ENCODE results near the gene ASMTL. TPM values are rescaled to one million over a fixed set of nuclear protein-coding genes. Genes with fewer than 3 reads are reported as not detected.
"Not testable (repeated sequence)": the region's sequence is repeated elsewhere in the genome, so short reads cannot be mapped to it uniquely, and the experiment has no call there.

The ASMTL gene
- total and polyA plus RNA-seq, 4 donors: 26.7 to 56.1 (median 31.8) TPM

GRCh38 chrX:1485033-1485432 lies 32.3 kb upstream of the ASMTL start:
- Histone ChIP-seq H3K4me1 (ENCODE audit: control insufficient read depth in 1 of 2, insufficient read depth in 2 of 2, low read length in 2 of 2) (no peaks in the 10 kb centered on the region), H3K27me3 (ENCODE audit: control insufficient read depth in 1 of 2, insufficient read depth in 2 of 2, low read length in 1 of 2) (no peaks in the 10 kb centered on the region), H3K27ac (ENCODE audit: low read depth in 1 of 2, low read length in 2 of 2) (no peak overlapping the region), H3K4me3 (ENCODE audit: low read length in 2 of 2) (no peak overlapping the region), H3K9me3 (ENCODE audit: control insufficient read depth, low read length) (peaks cover 4% of the 10 kb centered on the region), H3K36me3 (ENCODE audit: control insufficient read depth in 1 of 2, insufficient read depth in 2 of 2, low read length in 1 of 2) (no peaks in the 10 kb centered on the region)
- WGBS, 2 donors: 90% methylated on average over 9 of the region's 9 CpGs
- DNase-seq (peak in 1 of 2 donors; percentile 24), ATAC-seq (ENCODE audit: low FRiP score) (no peak)
- intact Hi-C loops (cut with DNase I): no loop called here

DNA sequence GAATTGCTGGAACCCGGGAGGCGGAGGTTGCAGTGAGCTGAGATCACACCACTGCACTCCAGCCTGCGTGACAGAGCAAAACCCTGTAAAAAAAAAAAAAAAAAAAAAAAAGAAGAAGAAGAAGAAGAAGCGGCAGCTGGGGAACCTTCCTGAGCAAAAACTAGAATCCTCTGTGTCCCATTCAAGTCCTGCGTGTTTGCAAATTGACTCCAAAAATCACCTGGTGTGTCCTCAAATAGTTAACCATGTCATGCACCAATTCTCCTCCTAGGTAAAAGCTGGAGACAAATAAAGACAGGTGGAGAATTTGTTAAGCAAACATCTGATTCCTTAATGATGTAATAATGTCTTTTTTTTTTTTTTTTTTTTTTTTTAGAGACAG lies 31.9 kb upstream of the ASMTL start:
- intact Hi-C loops (cut with DNase I): no loop called here
- Histone ChIP-seq H3K27me3 (ENCODE audit: control insufficient read depth in 1 of 2, insufficient read depth in 2 of 2, low read length in 1 of 2) (no peaks in the 10 kb centered on the region), H3K4me3 (ENCODE audit: low read length in 2 of 2) (no peak overlapping the region), H3K27ac (ENCODE audit: low read depth in 1 of 2, low read length in 2 of 2) (no peak overlapping the region), H3K4me1 (ENCODE audit: control insufficient read depth in 1 of 2, insufficient read depth in 2 of 2, low read length in 2 of 2) (no peaks in the 10 kb centered on the region), H3K36me3 (ENCODE audit: control insufficient read depth in 1 of 2, insufficient read depth in 2 of 2, low read length in 1 of 2) (no peaks in the 10 kb centered on the region), H3K9me3 (ENCODE audit: control insufficient read depth, low read length) (peaks cover 4% of the 10 kb centered on the region)
- 80 to 83% methylated on average over 5 of the region's 5 CpGs for WGBS, 2 donors
- ATAC-seq (ENCODE audit: low FRiP score) (no peak), DNase-seq (no peak)

DNA sequence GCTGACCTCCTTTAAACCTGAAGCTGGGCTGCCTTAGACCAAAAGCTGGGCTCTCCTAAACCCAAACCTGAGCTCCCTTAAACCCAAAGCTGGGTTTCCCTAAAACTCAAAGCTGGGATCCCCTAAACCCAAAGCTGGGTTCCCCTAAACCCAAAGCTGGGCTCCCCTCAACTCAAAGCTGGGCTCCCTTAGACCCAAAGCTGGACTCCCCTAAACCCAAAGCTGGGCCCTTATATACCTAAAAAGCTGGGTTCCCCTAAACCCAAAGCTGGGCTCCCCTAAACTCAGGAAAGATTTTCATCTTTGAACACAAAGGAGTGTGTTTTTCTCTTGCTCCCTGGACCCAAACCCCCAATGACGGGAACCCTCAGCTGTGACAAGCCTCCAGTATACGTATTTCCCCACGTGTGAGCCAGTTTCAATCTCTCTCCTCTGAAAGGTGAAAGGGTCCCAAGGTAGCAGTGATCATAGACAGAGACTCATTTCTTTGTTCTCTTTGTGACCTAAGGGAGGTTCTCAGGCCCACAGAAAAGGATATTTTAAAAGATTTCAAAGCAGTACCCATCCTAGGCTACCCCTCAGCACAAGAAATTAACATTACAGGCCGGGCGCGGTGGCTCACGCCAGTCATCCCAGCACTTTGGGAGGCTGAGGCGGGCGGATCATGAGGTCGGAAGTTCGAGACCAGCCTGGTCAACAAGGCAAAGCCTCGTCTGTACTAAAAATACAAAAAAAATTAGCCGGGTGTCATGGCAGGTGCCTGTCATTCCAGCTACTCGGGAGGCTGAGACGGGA lies 31.3 kb upstream of the ASMTL start:
- H3K27me3 ChIP-seq (ENCODE audit: control insufficient read depth in 1 of 2, insufficient read depth in 2 of 2, low read length in 1 of 2): no peaks in the 10 kb centered on the region
- H3K4me1 ChIP-seq (ENCODE audit: control insufficient read depth in 1 of 2, insufficient read depth in 2 of 2, low read length in 2 of 2): no peaks in the 10 kb centered on the region
- peaks cover 4% of the 10 kb centered on the region for H3K9me3 ChIP-seq (ENCODE audit: control insufficient read depth, low read length)
- no peak overlapping the region for H3K4me3 ChIP-seq (ENCODE audit: low read length in 2 of 2)
- ATAC-seq (ENCODE audit: low FRiP score): no peak
- H3K36me3 ChIP-seq (ENCODE audit: control insufficient read depth in 1 of 2, insufficient read depth in 2 of 2, low read length in 1 of 2): no peaks in the 10 kb centered on the region
- intact Hi-C loops (cut with DNase I): no loop called here
- no peak overlapping the region for H3K27ac ChIP-seq (ENCODE audit: low read depth in 1 of 2, low read length in 2 of 2)
- WGBS, 2 donors: 75 to 80% methylated on average over 15 of the region's 15 CpGs
- DNase-seq: peak in 1 of 2 donors; percentile 61

DNA sequence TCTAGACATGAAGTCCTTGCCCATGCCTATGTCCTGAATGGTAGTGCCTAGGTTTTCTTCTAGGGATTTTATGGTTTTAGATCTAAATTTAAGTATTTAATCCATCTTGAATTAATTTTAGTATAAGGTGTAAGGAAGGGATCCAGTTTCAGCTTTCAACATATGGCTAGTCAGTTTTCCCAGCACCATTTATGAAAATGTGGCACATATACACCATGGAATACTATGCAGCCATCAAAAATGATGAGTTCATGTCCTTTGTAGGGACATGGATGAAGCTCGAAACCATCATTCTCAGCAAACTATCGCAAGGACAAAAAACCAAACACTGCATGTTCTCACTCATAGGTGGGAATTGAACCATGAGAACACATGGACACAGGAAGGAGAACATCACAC lies 29.8 kb upstream of the ASMTL start:
- intact Hi-C loops (cut with DNase I); H3K9me3 ChIP-seq (ENCODE audit: control insufficient read depth, low read length); H3K36me3 ChIP-seq (ENCODE audit: control insufficient read depth in 1 of 2, insufficient read depth in 2 of 2, low read length in 1 of 2); H3K27me3 ChIP-seq (ENCODE audit: control insufficient read depth in 1 of 2, insufficient read depth in 2 of 2, low read length in 1 of 2); H3K4me3 ChIP-seq (ENCODE audit: low read length in 2 of 2); H3K27ac ChIP-seq (ENCODE audit: low read depth in 1 of 2, low read length in 2 of 2); H3K4me1 ChIP-seq (ENCODE audit: control insufficient read depth in 1 of 2, insufficient read depth in 2 of 2, low read length in 2 of 2); ATAC-seq (ENCODE audit: low FRiP score); DNase-seq: not testable (repeated sequence)
- WGBS, 2 donors: 67% methylated on average over 1 of the region's 2 CpGs; no CpG with 5 or more reads in 1 of the 2 donors

DNA sequence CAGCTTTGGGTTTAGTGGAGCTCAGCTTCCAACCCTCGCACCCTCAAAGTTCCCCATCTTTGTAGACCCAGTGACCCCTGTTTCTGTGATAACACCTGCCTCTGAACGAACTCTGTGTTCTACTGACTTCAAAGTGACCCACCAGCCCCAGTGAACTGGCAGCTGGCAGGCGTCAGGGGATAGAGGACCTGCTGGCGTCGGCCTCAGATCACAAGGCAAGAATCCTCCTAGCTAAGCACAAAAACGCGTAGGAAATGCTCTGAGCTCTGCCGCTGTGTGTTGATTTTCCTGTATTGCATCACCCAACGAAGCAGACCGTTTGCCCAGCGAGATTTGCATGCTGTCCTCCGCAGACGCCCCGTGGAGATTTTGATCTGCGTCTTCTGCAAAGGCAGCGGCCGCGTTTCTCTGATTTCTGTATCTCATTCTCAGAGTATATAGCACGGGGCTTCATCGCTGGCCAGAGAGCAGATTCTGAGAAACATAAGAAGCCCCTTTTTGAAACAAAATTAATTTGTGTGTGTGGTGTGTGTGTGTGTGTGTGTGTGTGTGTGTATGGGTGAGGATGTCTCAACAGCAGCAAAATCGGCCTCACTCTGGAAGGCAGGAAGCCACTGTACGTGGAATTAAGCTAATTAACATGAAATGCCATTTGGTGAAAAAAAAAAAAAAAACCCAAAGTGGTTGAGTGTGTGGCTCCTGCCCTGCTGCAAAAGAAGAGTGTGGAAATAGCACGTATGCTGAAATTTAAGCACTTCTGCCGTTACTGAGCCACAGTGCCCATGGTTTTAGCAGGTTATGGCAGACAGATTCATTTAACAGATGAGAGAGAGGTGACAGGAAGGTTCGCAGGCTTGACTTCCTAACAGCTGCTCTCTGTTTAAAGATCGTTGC lies 29.2 kb upstream of the ASMTL start:
- intact Hi-C loops (cut with DNase I): no loop called here

GRCh38 chrX:1480082-1480785 lies 27.5 kb upstream of the ASMTL start:
- 74 to 81% methylated on average over 8 of the region's 8 CpGs for WGBS, 2 donors
- Histone ChIP-seq H3K36me3 (ENCODE audit: control insufficient read depth in 1 of 2, insufficient read depth in 2 of 2, low read length in 1 of 2) (no peaks in the 10 kb centered on the region), H3K4me1 (ENCODE audit: control insufficient read depth in 1 of 2, insufficient read depth in 2 of 2, low read length in 2 of 2) (no peaks in the 10 kb centered on the region), H3K4me3 (ENCODE audit: low read length in 2 of 2) (no peak overlapping the region), H3K9me3 (ENCODE audit: control insufficient read depth, low read length) (no peaks in the 10 kb centered on the region), H3K27me3 (ENCODE audit: control insufficient read depth in 1 of 2, insufficient read depth in 2 of 2, low read length in 1 of 2) (no peaks in the 10 kb centered on the region), H3K27ac (ENCODE audit: low read depth in 1 of 2, low read length in 2 of 2) (no peak overlapping the region)
- intact Hi-C loops (cut with DNase I): no loop called here
- no peak for DNase-seq
- ATAC-seq (ENCODE audit: low FRiP score): no peak

More for the DNA sequence above, 29.2 kb upstream of the ASMTL start:
- peak; percentile 69 to 83 for DNase-seq
- H3K27ac ChIP-seq (ENCODE audit: low read depth in 1 of 2, low read length in 2 of 2): no peak overlapping the region
- no peaks in the 10 kb centered on the region for H3K27me3 ChIP-seq (ENCODE audit: control insufficient read depth in 1 of 2, insufficient read depth in 2 of 2, low read length in 1 of 2)
- H3K9me3 ChIP-seq (ENCODE audit: control insufficient read depth, low read length): peaks cover 4% of the 10 kb centered on the region
- H3K4me1 ChIP-seq (ENCODE audit: control insufficient read depth in 1 of 2, insufficient read depth in 2 of 2, low read length in 2 of 2): no peaks in the 10 kb centered on the region
- ATAC-seq (ENCODE audit: low FRiP score): peak; percentile 62
- WGBS, 2 donors: 13 to 14% methylated on average over 26 of the region's 26 CpGs
- no peaks in the 10 kb centered on the region for H3K36me3 ChIP-seq (ENCODE audit: control insufficient read depth in 1 of 2, insufficient read depth in 2 of 2, low read length in 1 of 2)
- H3K4me3 ChIP-seq (ENCODE audit: low read length in 2 of 2): no peak overlapping the region

DNA sequence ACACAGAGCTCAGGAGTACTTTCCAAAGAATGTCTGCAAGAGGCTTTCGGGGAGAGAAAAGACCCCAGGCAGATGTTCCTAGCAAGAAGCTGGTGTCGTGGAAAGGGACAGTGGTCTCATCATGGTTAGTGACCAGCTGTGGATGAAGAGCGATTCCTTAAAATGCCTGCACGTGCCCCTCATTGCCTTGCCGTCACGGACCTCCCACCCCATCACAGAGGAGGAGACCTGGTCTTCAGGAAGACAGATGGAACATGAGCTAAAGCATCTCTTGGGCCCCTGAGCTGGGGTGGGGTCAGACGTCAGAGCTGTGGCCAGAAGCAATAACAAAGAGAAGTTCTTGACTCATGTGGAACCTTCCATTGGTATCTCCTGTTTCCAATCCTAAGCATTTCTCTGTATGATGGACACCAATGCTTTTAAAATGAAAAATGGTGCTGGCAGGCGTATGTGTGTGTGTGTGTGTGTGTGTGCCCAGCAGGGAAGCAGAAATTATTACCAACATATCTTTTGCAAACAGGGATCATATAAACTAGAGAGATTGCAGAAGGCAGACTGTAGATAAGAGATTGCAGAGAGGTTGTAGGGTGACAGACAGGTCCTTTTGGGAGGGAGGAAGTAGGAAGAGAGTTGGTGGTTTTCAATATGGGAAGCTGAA lies 25.2 kb upstream of the ASMTL start:
- Histone ChIP-seq H3K36me3 (ENCODE audit: control insufficient read depth in 1 of 2, insufficient read depth in 2 of 2, low read length in 1 of 2) (no peaks in the 10 kb centered on the region), H3K4me3 (ENCODE audit: low read length in 2 of 2) (no peak overlapping the region)
- no peak for ATAC-seq (ENCODE audit: low FRiP score)

GRCh38 chrX:1477229-1477628 lies 24.5 kb upstream of the ASMTL start:
- DNase-seq: no peak
- Histone ChIP-seq H3K36me3 (ENCODE audit: control insufficient read depth in 1 of 2, insufficient read depth in 2 of 2, low read length in 1 of 2) (no peaks in the 10 kb centered on the region), H3K9me3 (ENCODE audit: control insufficient read depth, low read length) (no peaks in the 10 kb centered on the region), H3K27me3 (ENCODE audit: control insufficient read depth in 1 of 2, insufficient read depth in 2 of 2, low read length in 1 of 2) (no peaks in the 10 kb centered on the region), H3K4me3 (ENCODE audit: low read length in 2 of 2) (no peak overlapping the region), H3K4me1 (ENCODE audit: control insufficient read depth in 1 of 2, insufficient read depth in 2 of 2, low read length in 2 of 2) (no peaks in the 10 kb centered on the region), H3K27ac (ENCODE audit: low read depth in 1 of 2, low read length in 2 of 2) (no peak overlapping the region)
- WGBS, 2 donors: 68 to 85% methylated on average over 3 of the region's 3 CpGs
- no peak for ATAC-seq (ENCODE audit: low FRiP score)
- intact Hi-C loops (cut with DNase I): no loop called here

More for the DNA sequence above, 25.2 kb upstream of the ASMTL start:
- no peaks in the 10 kb centered on the region for H3K27me3 ChIP-seq (ENCODE audit: control insufficient read depth in 1 of 2, insufficient read depth in 2 of 2, low read length in 1 of 2)
- peak in 1 of 2 donors; percentile 27 for DNase-seq
- WGBS, 2 donors: 70 to 77% methylated on average over 8 of the region's 8 CpGs
- intact Hi-C loops (cut with DNase I): no loop called here
- H3K4me1 ChIP-seq (ENCODE audit: control insufficient read depth in 1 of 2, insufficient read depth in 2 of 2, low read length in 2 of 2): no peaks in the 10 kb centered on the region
- H3K9me3 ChIP-seq (ENCODE audit: control insufficient read depth, low read length): no peaks in the 10 kb centered on the region
- no peak overlapping the region for H3K27ac ChIP-seq (ENCODE audit: low read depth in 1 of 2, low read length in 2 of 2)

Measured in aorta (tissue), 5 donors.